Pancreas (tissue), 10 donors: Measurements from ENCODE around the gene PRPSAP2. TPM values are rescaled to one million over a fixed set of nuclear protein-coding genes. Genes with fewer than 3 reads are reported as not detected.

ENCODE experiments used
- ATAC-seq, 4 donors: fragments of 200-7000 bp; cut with Tn5 transposase; one replicate each; pipeline versions ENCODE4 v1.8.0 to v1.9.1; 2020; ENCODE audit warnings: mild to moderate bottlenecking in 4 of 4, moderate library complexity in 4 of 4
- DNase-seq, 6 donors: peaks; one replicate each; pipeline ENCODE4 v3.0.0-alpha.2; 2020
- FAIRE-seq: peaks from 2 replicates; lab custom pipeline; 2012; peaks lifted over from hg19 to GRCh38; lab: Jason Lieb, UNC
- H3K27ac ChIP-seq, 4 donors: fragments of 200-600 bp; sonication (generic); 1 replicate in 3 of 4; 2 replicates in 1 of 4; pipeline versions ENCODE4 v1.5.0 to v1.8.0; 2020
- H3K27me3 ChIP-seq, 4 donors: fragments of 200-600 bp; one replicate each; pipeline ENCODE4 v1.8.0; 2021
- H3K36me3 ChIP-seq, 3 donors: fragments of 200-600 bp; sonication (generic) in 1 of 3; one replicate each; pipeline versions ENCODE4 v1.5.0 to v1.8.0; 2020 to 2021
- H3K4me1 ChIP-seq, 3 donors: fragments of 200-600 bp; one replicate each; pipeline ENCODE4 v1.8.0; 2021
- H3K4me3 ChIP-seq, 4 donors: fragments of 200-600 bp; sonication (generic) in 2 of 4; one replicate each; pipeline versions ENCODE4 v1.5.0 to v1.8.0; 2020 to 2021
- H3K9me3 ChIP-seq, 4 donors: fragments of 200-600 bp; one replicate each; pipeline ENCODE4 v1.8.0; 2021
- CTCF ChIP-seq, 4 donors: fragments of 200-600 bp; sonication (generic) in 3 of 4; IDR thresholded peaks; one replicate each; pipeline versions ENCODE4 v1.5.0 to v1.8.0; 2021; ENCODE audit warnings: antibody characterized with exemption in 4 of 4
- WGBS, 2 donors: extraction: QIAGEN DNeasy Blood & Tissue Kit; methylation state at CpG; one replicate each; pipeline ENCODE4 v1.1.7; 2013; 5-methylcytosine and 5-hydroxymethylcytosine counted together
- intact Hi-C, 3 donors: fragments of 100-400 bp; cut with DNase I; formaldehyde crosslinking; loops; one replicate each; pipeline versions ENCODE4 v1.11.1 to v1.14.2; 2022
- polyA plus RNA-seq, 2 donors: library from polyadenylated mRNA; stranded (reverse); fragments of 200-250 nt; gene quantifications; one replicate each; pipeline ENCODE4 v1.2.3, GENCODE V29; 2013
- total RNA-seq, 6 donors: library from RNA; stranded (reverse); fragmentation: NEBNext Ultra II Directional in 4 of 6; extraction: Animal tissue kit (Norgen Biotek cat#: 25700) in 4 of 6; gene quantifications; one replicate each; pipeline versions ENCODE4 v1.2.1 to v1.2.4, GENCODE V29; 2021 to 2023
- donor health status: healthy with polysubstance abuse.
- donor health status: DM: no; HTN: no; CAD: no; lungs with moderate emphysema.
- donor health status: DM: no; HTN: no; CAD: no.
- donor health status: control.
- donor health status: control.
- donor health status: Bipolar disorder and iron deficiency.
- donor health status: DM: yes; HTN: yes; CAD: no.
- donor health status: DM: no; HTN: no; CAD: no.
- donor health status: DM: no; HTN: no; CAD: no.
- donor health status: DM: yes; HTN: yes; CAD: no.

PRPSAP2 gene
- total and polyA plus RNA-seq, 8 donors = 9.5 to 22.3 (median 15.6) TPM

GRCh38 chr17:18957831-18958230 is 99.9 kb downstream of the PRPSAP2 start:
- ATAC-seq (no peak), DNase-seq (no peak), FAIRE-seq (no peak)
- intact Hi-C loops = no loop called here
- no peak overlapping the region for H3K27ac ChIP-seq
- H3K36me3 ChIP-seq = no peaks in the 10 kb centered on the region
- no peaks in the 10 kb centered on the region for H3K27me3 ChIP-seq
- no peaks in the 10 kb centered on the region for H3K4me1 ChIP-seq
- no peaks in the 10 kb centered on the region for H3K9me3 ChIP-seq
- no peak for TF ChIP-seq CTCF (IDR thresholded peaks at IDR 0.05)
- no peak overlapping the region for H3K4me3 ChIP-seq
- 76 to 85% methylated on average over 4 of the region's 4 CpGs for WGBS, 2 donors

GRCh38 chr17:18958611-18959010 is 100.7 kb downstream of the PRPSAP2 start:
- DNase-seq (no peak), ATAC-seq (no peak), FAIRE-seq (no peak)
- TF ChIP-seq CTCF (IDR thresholded peaks at IDR 0.05) = no peak
- WGBS, 2 donors = 82 to 83% methylated on average over 11 of the region's 11 CpGs
- Histone ChIP-seq H3K9me3 (no peaks in the 10 kb centered on the region), H3K4me1 (no peaks in the 10 kb centered on the region), H3K36me3 (no peaks in the 10 kb centered on the region), H3K27me3 (no peaks in the 10 kb centered on the region), H3K27ac (no peak overlapping the region), H3K4me3 (no peak overlapping the region)
- intact Hi-C loops = no loop called here

GRCh38 chr17:18959071-18959844 is 101.3 kb downstream of the PRPSAP2 start:
- no peak for TF ChIP-seq CTCF (IDR thresholded peaks at IDR 0.05)
- H3K36me3 ChIP-seq = no peaks in the 10 kb centered on the region
- WGBS, 2 donors = 79 to 80% methylated on average over 22 of the region's 22 CpGs
- ATAC-seq = no peak
- intact Hi-C loops = no loop called here
- H3K27me3 ChIP-seq = no peaks in the 10 kb centered on the region
- DNase-seq = peak in 1 of 6 donors; percentile 61
- no peaks in the 10 kb centered on the region for H3K9me3 ChIP-seq
- no peak overlapping the region for H3K4me3 ChIP-seq
- no peak for FAIRE-seq
- H3K4me1 ChIP-seq = no peaks in the 10 kb centered on the region
- no peak overlapping the region for H3K27ac ChIP-seq

- Histone ChIP-seq H3K36me3 (no peaks in the 10 kb centered on the region), H3K9me3 (no peaks in the 10 kb centered on the region), H3K4me1 (no peaks in the 10 kb centered on the region), H3K27me3 (no peaks in the 10 kb centered on the region), H3K27ac (no peak overlapping the region), H3K4me3 (no peak overlapping the region)
- FAIRE-seq = no peak
- no peak for TF ChIP-seq CTCF (IDR thresholded peaks at IDR 0.05)
- intact Hi-C loops = no loop called here
- 87 to 91% methylated on average over 5 of the region's 5 CpGs for WGBS, 2 donors
- DNase-seq = peak in 1 of 6 donors; percentile 46
- ATAC-seq = no peak
Measured at GRCh38 chr17:18959845-18960240, 101.9 kb downstream of the PRPSAP2 start.

- intact Hi-C loops = no loop called here
- no peaks in the 10 kb centered on the region for H3K36me3 ChIP-seq
- 78 to 80% methylated on average over 14 to 15 of the region's 15 CpGs for WGBS, 2 donors
- no peak for TF ChIP-seq CTCF (IDR thresholded peaks at IDR 0.05)
- H3K27ac ChIP-seq = no peak overlapping the region
- H3K9me3 ChIP-seq = no peaks in the 10 kb centered on the region
- no peaks in the 10 kb centered on the region for H3K4me1 ChIP-seq
- no peaks in the 10 kb centered on the region for H3K27me3 ChIP-seq
- no peak overlapping the region for H3K4me3 ChIP-seq
- ATAC-seq (no peak), DNase-seq (peak in 1 of 6 donors; percentile 66), FAIRE-seq (no peak)
Measured at GRCh38 chr17:18960241-18960665, 102.3 kb downstream of the PRPSAP2 start.
